Ascending aorta (tissue), 2 donors: ENCODE data around the gene SLC17A9. TPM values are rescaled to one million over a fixed set of nuclear protein-coding genes. Genes with fewer than 3 reads are reported as not detected.

Experiments
- DNase-seq, 2 donors: peaks; one replicate each; pipeline ENCODE4 v3.0.0-alpha.2; 2019; ENCODE audit warnings: low spot score in 2 of 2
- H3K27ac ChIP-seq, 2 donors: fragments of 200-600 bp; sonication (generic); one replicate each; pipeline ENCODE4 v1.5.1; 2016 to 2017; ENCODE audit warnings: mild to moderate bottlenecking in 1 of 2
- H3K27me3 ChIP-seq: fragments of 200-600 bp; sonication (generic); one replicate; pipeline ENCODE4 v1.5.1; 2017
- H3K36me3 ChIP-seq, 2 donors: fragments of 200-600 bp; sonication (generic); one replicate each; pipeline ENCODE4 v1.5.1; 2016
- H3K4me1 ChIP-seq, 2 donors: fragments of 200-600 bp; sonication (generic); one replicate each; pipeline ENCODE4 v1.5.1; 2016 to 2017; ENCODE audit warnings: mild to moderate bottlenecking in 1 of 2
- H3K4me3 ChIP-seq, 2 donors: fragments of 200-600 bp; sonication (generic); one replicate each; pipeline ENCODE4 v1.5.1; 2016 to 2017; ENCODE audit warnings: mild to moderate bottlenecking in 1 of 2
- H3K9me3 ChIP-seq, 2 donors: fragments of 200-600 bp; sonication (generic); one replicate each; pipeline ENCODE4 v1.5.1; 2016
- CTCF ChIP-seq, 3 experiments: fragments of 200-600 bp in 2 of 3; fragments of 450-650 bp in 1 of 3; sonication (generic) in 2 of 3; IDR thresholded peaks; one replicate each; pipeline ENCODE4 v1.5.1; 2016 to 2019; ENCODE audit warnings: antibody characterized with exemption in 3 of 3, mild to moderate bottlenecking in 1 of 3, moderate library complexity in 1 of 3
- intact Hi-C: fragments of 100-400 bp; cut with DNase I; formaldehyde crosslinking; loops from one replicate; pipeline ENCODE4 v1.15.1; 2023
- total RNA-seq: library from RNA; depleted of rRNA; stranded (reverse); fragments of >200 nt; gene quantifications from one replicate; pipeline ENCODE4 v1.1.0, GENCODE V29; 2016

Gene SLC17A9
- total RNA-seq, 1 donor from 2014 or later, result 30.0 TPM

GRCh38 chr20:62986257-62986800 lies 33.8 kb downstream of the SLC17A9 start:
- H3K27me3 ChIP-seq, result no peaks in the 10 kb centered on the region

GRCh38 chr20:62987114-62987513 lies 34.6 kb downstream of the SLC17A9 start:
- no peak for DNase-seq
- H3K9me3 ChIP-seq, result no peaks in the 10 kb centered on the region
- no peaks in the 10 kb centered on the region for H3K4me1 ChIP-seq
- H3K27me3 ChIP-seq, result no peaks in the 10 kb centered on the region
- intact Hi-C loops, result no loop called here
- no peak overlapping the region for H3K27ac ChIP-seq
- no peak for TF ChIP-seq CTCF (IDR thresholded peaks at IDR 0.05)
- H3K36me3 ChIP-seq, result no peaks in the 10 kb centered on the region
- H3K4me3 ChIP-seq, result no peak overlapping the region

More at GRCh38 chr20:62986257-62986800, 33.8 kb downstream of the SLC17A9 start:
- intact Hi-C loops, result no loop called here
- DNase-seq, result no peak
- no peak for TF ChIP-seq CTCF (IDR thresholded peaks at IDR 0.05)
- no peaks in the 10 kb centered on the region for H3K4me1 ChIP-seq
- no peaks in the 10 kb centered on the region for H3K36me3 ChIP-seq
- H3K4me3 ChIP-seq, result no peak overlapping the region
- no peak overlapping the region for H3K27ac ChIP-seq
- no peaks in the 10 kb centered on the region for H3K9me3 ChIP-seq

- TF ChIP-seq CTCF (IDR thresholded peaks at IDR 0.05), result no peak
- intact Hi-C loops, result no loop called here
- H3K36me3 ChIP-seq, result no peaks in the 10 kb centered on the region
- DNase-seq, result no peak
- no peaks in the 10 kb centered on the region for H3K9me3 ChIP-seq
- H3K4me3 ChIP-seq, result no peak overlapping the region
- H3K4me1 ChIP-seq, result no peaks in the 10 kb centered on the region
- H3K27me3 ChIP-seq, result no peaks in the 10 kb centered on the region
- H3K27ac ChIP-seq, result no peak overlapping the region
These were observed 36.7 kb downstream of the SLC17A9 start for GRCh38 chr20:62989201-62989601.

- DNase-seq, result no peak
- H3K27me3 ChIP-seq, result no peaks in the 10 kb centered on the region
- TF ChIP-seq CTCF (IDR thresholded peaks at IDR 0.05), result no peak
- no peaks in the 10 kb centered on the region for H3K36me3 ChIP-seq
- H3K4me1 ChIP-seq, result no peaks in the 10 kb centered on the region
- intact Hi-C loops, result no loop called here
- H3K4me3 ChIP-seq, result no peak overlapping the region
- H3K27ac ChIP-seq, result no peak overlapping the region
- no peaks in the 10 kb centered on the region for H3K9me3 ChIP-seq
These were observed 37.9 kb downstream of the SLC17A9 start for GRCh38 chr20:62990306-62990825.

- H3K9me3 ChIP-seq, result no peaks in the 10 kb centered on the region
- no peak for TF ChIP-seq CTCF (IDR thresholded peaks at IDR 0.05)
- no peak overlapping the region for H3K27ac ChIP-seq
- intact Hi-C loops, result no loop called here
- H3K36me3 ChIP-seq, result no peaks in the 10 kb centered on the region
- no peak overlapping the region for H3K4me3 ChIP-seq
- H3K27me3 ChIP-seq, result no peaks in the 10 kb centered on the region
- DNase-seq, result no peak
- H3K4me1 ChIP-seq, result no peaks in the 10 kb centered on the region
These were observed 38.8 kb downstream of the SLC17A9 start for GRCh38 chr20:62991196-62991807.
